Omental fat pad (tissue), 4 donors: Measurements from ENCODE around the gene EGR2. TPM values are rescaled to one million over a fixed set of nuclear protein-coding genes. Genes with fewer than 3 reads are reported as not detected.

Experiments used
- ATAC-seq: fragments of 150-250 bp; one replicate; pipeline ENCODE4 v1.9.1; 2016; ENCODE audit warnings: mild to moderate bottlenecking, moderate library complexity; ENCODE audit not compliant: low FRiP score
- DNase-seq: peaks from one replicate; pipeline ENCODE4 v3.0.0-alpha.2; 2019; ENCODE audit warnings: low spot score
- total RNA-seq, 4 donors: library from RNA; depleted of rRNA; stranded (reverse); fragments of >200 nt; gene quantifications; one replicate each; pipeline ENCODE4 v1.1.0, GENCODE V29; 2016
- TF ChIP-seq, protein P1 (sequence below), 3 donors: fragments of 450-650 bp; IDR thresholded peaks; one replicate each; pipeline ENCODE4 v1.5.1; 2016 to 2017; ENCODE audit warnings: antibody characterized with exemption in 3 of 3, mild to moderate bottlenecking in 3 of 3, moderate library complexity in 2 of 3

EGR2 gene
- total RNA-seq, 4 donors from 2014 or later, result 5.0 to 11.6 (median 5.7) TPM

DNA sequence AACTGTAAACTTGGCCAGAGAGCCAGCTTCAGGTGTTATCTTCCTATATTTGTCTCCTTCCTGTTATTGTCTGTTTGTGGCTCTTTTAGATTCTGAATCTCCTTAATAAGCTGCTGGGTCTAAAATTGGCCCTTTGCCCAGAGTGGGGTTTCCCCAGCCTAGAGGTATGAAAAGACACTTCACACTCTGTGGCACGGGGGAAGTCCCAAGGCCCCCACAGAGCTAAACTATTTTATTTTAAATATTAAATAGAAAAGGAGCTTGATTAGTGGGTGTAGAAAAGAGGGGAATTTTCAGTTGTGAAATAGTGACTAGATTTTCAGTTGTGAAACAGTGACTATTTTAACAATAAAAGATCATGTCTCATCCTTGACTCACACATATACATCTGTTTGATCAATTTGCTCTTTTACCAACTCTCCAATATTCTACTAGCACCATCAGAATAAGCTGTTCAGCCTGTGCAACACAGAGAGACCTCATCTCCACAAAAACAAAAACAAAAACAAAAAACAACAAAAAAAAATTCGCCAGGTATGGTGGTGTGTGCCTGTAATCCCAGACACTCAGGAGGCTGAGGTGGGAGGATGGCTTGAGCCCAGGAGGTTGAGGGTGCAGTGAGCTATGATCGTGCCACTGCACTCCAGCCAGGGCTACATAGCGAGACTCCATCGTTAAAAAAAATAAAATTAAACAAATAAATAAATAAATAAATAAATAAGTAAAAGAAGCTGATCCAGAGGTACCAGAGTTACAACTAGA is 36.5 kb downstream of the EGR2 start:
- DNase-seq (no peak), ATAC-seq (no peak)
- TF ChIP-seq, protein P1, sequence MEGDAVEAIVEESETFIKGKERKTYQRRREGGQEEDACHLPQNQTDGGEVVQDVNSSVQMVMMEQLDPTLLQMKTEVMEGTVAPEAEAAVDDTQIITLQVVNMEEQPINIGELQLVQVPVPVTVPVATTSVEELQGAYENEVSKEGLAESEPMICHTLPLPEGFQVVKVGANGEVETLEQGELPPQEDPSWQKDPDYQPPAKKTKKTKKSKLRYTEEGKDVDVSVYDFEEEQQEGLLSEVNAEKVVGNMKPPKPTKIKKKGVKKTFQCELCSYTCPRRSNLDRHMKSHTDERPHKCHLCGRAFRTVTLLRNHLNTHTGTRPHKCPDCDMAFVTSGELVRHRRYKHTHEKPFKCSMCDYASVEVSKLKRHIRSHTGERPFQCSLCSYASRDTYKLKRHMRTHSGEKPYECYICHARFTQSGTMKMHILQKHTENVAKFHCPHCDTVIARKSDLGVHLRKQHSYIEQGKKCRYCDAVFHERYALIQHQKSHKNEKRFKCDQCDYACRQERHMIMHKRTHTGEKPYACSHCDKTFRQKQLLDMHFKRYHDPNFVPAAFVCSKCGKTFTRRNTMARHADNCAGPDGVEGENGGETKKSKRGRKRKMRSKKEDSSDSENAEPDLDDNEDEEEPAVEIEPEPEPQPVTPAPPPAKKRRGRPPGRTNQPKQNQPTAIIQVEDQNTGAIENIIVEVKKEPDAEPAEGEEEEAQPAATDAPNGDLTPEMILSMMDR (IDR thresholded peaks at IDR 0.05), result no peak

DNA sequence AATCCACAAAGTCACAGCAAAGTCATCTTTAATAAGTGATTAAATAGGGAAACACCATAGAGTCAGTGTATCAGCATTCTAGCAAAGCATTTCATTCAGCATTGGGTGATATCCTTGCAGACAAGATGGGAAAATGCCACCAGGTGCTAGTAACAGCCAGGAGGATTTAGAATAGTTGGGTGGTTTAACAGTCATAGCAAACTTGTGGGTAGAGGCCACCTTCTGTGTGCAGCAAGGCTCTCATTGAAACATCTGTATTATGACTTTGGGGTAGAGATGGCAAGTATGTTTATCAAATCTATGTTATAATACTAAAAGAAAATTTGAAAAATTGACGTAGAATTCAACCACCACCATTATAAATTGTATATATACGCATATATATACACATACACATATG is 38.0 kb downstream of the EGR2 start:
- DNase-seq (no peak), ATAC-seq (no peak)
- TF ChIP-seq, protein P1 (IDR thresholded peaks at IDR 0.05), result no peak

DNA sequence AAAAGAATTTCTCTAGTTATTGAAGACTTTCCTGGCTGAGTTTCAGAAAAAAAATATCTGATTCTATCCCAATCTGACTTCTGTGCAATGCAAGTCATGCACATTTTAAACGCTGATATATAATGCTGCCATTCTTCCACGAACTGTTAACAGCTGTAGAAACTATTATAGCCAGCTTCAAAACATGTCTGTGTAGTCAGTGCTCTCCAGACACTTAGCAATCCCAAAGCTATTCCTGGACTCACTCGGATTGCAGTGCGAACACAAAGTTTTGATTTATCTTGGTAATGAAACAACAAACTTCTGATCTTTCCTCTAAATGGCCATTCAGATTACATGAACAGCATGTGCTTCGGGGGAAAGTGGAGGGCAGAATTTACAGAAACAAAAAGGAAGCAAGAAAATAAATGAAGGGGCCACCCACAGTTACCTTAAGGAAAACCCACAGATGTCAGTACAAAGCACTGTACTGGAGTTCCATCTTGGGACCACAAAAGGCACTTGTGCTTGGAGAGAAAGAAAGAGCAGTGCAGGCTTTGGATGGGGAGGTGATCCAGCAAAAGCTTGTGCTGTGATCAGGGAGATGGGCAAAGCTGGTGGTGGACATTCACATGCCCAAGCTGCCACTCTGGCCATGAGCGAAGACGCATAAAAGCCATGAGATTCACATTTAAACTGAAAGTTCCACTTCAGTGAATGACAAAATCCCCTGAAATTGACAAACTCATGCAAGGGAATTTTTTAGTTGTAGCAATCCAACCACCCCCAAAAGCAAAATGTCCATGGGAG is 43.8 kb downstream of the EGR2 start:
- no peak for DNase-seq

DNA sequence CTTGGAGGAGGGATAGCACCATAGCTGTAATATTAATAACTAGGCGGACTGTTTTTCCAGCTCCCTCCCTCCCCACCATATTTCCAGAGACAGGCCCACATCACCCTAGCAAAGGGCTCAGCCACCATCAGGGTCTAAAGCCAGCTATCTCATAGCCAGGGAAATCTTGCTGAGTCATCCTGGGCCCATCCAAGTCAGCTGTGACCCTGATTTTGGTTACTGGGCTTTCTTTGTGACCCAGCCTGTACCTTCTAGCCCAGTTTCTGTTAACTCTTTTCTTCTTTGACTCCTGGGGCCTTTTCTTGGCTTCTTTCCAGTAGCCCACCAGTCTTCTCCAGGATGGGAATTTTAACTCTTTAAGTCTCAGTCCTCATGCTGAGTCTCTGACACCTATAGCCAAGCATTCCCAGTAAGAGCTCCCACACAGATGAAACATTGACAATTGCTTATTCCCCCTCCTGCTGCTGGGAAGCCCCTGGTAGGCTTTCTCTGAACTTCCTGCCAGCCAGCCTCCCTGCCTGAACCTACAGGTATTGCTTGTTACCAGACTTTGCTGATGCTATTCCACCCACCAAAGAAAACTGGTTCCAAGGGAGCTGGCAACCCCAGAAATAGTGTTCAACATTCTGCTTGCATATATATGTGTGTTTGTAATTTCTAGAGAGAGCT is 46.5 kb downstream of the EGR2 start:
- no peak for DNase-seq
- TF ChIP-seq, protein P1 (IDR thresholded peaks at IDR 0.05), result no peak
- ATAC-seq, result no peak

More for the DNA sequence above, 43.8 kb downstream of the EGR2 start:
- TF ChIP-seq, protein P1 (IDR thresholded peaks at IDR 0.05), result no peak
- no peak for ATAC-seq

DNA sequence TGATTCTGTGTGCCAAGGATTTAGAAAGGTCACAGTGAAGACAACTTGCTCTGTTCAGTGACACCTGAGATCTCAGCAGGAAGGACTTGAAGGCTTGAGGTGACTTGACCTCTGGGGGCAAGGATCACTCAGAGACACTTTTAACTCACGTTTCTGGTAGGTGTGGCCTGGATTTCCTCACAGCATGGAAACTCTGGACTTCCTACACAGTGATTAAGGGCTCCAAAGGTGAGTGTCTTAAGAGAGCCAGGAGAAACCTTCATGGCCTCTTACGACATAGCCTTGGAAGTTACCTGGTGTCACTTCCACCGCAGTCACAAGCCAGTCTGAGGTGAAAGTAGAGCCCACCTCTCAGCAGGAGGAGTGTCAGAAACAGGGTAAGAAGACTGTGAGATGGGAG is 49.8 kb downstream of the EGR2 start:
- TF ChIP-seq, protein P1 (IDR thresholded peaks at IDR 0.05), result no peak
- ATAC-seq (no peak), DNase-seq (no peak)

DNA sequence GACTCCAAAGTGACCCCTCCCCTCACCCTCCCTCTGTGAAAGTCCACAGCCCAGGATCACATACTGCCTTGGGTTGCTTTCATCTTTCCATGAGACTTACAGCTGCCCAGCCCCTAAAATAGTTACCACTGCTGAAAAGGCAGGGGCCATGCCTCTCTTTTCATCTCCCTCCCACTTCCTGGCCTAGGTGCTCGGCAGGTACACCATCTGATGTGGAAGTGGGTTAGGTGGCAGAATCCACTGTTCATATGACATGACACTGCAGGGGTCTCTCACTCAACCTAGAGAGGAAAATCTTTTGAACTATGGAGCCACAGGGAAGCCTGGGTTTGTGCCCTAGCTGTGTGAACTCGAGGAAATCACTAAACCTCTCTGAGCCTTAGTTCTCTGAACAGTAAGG is 50.4 kb downstream of the EGR2 start:
- TF ChIP-seq, protein P1 (IDR thresholded peaks at IDR 0.05), result no peak

More for the DNA sequence above, 50.4 kb downstream of the EGR2 start:
- no peak for DNase-seq
- no peak for ATAC-seq
